RPMI8226 (cell line): ENCODE results near the gene ZNF385C.

Experiments used
- DNase-seq: peaks from one replicate; pipeline ENCODE4 v3.0.0-alpha.2; 2015

The ZNF385C gene

DNA sequence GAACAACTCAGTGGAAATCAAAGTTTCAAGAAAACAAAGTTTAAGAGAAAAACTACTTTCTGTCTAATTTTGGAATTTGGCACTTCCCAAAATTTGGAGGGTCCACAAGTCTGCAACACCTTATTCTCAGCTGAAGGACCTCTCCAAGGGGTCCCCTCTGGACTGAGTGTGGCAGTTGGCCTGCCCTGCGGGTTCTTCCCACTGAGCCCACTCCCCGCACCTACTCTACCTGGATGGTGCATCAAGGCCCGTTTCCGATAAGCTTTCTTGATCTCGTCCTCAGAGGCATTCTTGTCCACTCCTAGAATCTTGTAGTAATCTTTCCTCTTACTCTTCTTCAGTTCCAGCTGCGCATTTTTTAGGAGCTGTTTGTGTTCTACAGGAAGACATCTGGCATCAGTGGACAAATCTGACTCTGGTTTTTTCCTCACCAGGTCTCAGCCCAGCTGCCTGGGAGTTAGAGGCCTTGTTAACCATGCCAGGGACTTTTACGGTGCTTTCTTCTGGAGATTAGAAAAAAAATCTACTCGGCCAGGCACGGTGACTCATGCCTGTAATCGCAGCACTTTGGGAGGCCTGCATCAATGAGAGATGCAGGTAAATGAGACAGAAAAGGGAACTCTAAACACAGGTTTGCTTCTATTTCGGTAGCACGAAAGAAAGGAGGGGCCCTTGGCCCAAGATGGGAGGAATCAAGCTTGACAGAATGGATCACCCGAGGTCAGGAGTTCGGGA is 116.1 kb downstream of the ZNF385C start:
- DNase-seq: no peak

DNA sequence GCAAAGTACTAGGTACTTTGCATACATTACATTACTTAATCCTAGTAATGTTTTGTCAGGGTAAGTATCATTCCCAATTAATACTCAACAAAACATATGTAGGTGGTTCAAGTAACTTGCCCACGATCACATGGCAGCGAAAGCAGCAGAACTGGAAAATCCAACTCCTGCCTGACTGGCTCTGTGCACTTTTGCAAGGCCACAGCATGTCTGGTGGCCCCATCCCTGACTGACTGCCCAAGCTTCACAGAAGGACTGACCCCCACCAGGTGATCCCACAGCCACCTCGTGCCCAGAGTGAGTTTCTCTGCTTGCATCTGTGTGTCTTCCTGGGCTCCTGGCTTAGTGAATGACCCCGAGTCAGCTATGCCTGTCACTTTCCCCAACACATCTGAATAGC is 120.3 kb downstream of the ZNF385C start:
- no peak for DNase-seq

DNA sequence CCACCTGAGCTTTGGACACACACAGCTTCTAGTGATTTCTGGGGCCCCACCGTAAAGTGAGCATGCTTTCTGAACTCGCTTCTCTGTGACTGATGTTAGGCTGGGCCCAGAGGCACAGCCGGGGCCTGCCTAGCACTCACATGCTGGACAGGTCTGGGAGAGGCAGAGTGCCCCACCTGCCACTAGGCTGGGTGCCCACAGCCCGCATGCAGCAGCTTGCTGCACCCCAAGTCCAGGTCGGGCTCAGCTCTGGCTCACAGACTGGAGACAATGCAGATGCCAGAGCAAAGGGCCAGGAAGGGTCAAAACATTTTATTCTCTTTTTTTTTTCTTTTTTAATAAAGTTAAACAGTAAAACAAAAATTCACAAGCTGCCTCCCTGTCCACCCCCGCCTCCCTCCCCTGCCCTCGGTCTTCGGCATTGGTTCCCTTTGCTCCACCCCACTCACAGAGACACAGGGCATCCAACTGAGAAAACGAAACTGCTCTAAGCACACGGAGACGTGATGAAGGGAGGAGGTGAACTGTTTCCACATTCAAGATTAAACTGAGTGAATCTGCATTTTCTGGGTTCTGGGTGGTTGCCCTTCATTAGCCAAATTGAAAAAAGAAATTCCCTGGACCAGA is 122.0 kb downstream of the ZNF385C start:
- no peak for DNase-seq
